ENCODE measurements around the gene RAPGEF2.

The RAPGEF2 gene

GRCh38 chr4:159379836-159380235, 277.0 kb downstream of the RAPGEF2 start:
- no peak for DNase-seq

- no peak for DNase-seq
Measured at GRCh38 chr4:159382856-159383561, 280.1 kb downstream of the RAPGEF2 start.

DNA sequence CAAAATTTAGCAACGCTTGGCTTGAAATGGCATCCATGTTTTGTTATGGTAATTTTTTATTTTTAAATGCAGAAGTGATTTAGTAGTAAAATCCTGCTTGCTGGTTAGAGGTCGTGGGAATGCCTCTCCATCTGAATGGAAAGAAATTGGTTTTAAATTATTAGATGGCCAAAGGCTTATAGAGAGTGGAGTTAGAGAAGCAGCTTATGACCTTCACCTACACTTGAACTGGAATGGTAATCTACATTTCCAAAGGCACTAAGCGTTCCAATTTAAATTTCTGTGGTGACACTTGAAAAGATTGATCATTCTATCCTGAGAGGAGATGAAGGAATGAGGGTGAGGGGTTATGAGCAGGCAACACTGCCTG, 280.7 kb downstream of the RAPGEF2 start:
- DNase-seq = no peak

DNA sequence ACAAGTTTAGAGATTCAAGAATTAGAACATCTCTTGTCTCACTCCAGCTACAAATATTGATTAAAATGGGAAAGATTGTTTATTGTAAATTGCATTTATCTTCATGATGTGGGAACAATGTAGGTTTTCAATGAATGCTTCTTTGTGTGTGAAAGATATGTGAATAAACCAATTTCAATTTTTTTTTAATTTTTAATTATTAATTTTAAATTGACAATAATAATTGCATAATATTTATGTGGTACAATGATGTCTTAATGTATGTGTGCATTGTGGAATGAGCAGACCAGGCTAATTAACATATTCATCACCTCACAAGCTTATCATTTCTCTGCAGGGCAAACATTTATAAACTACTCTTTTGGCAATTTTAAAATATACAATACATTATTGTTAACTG, 281.1 kb downstream of the RAPGEF2 start:
- DNase-seq = no peak

DNA sequence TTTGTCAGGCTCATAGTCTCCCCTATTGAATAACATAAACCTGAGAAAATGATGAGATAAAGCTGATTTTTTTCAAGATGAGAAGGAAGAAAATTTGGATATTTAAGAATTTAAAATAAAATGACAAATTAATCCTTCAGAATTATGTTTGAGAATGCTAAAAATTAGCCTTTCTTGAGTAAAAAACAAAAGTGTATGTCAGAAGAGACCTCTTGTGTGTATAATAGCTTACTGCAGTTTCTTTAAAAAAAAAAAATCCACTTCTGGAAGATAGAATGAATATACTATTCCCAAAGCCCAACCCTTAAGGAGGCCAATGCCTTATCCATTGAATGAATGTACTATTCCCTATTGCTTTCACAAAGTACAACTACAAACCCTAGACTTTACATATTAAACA, 281.8 kb downstream of the RAPGEF2 start:
- no peak for DNase-seq

GRCh38 chr4:159386620-159387019, 283.7 kb downstream of the RAPGEF2 start:
- no peak for DNase-seq

GRCh38 chr4:159389756-159390155, 286.9 kb downstream of the RAPGEF2 start:
- no peak for DNase-seq

- DNase-seq = no peak
Measured at GRCh38 chr4:159390648-159391047, 287.8 kb downstream of the RAPGEF2 start.

DNA sequence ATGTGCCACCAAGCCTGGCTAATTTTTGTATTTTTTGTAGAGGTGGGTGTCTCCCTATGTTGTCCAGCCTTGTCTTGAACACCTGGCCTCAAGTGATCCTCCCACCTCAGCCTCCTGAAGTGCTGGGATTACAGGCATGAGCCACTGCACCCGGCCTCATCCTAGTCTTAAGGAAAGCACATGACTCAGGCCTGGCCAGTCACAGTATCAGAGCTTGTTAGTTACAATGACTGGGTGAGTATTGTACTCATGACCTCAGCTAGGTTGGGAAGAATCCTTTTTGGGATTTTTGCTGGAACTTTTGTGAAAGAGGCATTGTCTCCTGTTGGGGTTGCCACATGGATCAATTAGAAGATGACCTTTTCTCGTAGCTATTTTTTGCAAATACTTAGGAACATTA, 292.8 kb downstream of the RAPGEF2 start:
- no peak for DNase-seq

- no peak for DNase-seq
Measured at GRCh38 chr4:159396151-159396550, 293.3 kb downstream of the RAPGEF2 start.

DNA sequence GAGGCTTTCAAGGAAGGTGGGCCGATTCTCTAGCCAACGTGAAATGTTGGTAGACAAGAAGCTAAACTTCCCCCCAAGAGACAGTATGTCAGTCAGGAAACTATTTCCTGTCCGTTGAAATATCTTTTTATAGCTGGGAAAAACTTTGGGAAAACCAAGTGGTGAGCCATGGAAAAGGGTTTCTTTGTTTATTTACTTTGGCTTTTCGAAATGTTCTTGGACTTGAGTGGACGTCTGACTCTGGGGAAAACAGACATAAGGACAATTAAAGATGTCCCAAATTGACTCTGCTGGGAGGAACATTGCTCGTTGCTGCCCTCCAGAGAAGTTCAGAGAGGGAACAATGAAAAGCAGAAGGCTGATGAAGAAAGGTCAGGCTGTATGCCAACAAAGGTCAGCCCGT, 295.4 kb downstream of the RAPGEF2 start:
- DNase-seq = no peak

DNA sequence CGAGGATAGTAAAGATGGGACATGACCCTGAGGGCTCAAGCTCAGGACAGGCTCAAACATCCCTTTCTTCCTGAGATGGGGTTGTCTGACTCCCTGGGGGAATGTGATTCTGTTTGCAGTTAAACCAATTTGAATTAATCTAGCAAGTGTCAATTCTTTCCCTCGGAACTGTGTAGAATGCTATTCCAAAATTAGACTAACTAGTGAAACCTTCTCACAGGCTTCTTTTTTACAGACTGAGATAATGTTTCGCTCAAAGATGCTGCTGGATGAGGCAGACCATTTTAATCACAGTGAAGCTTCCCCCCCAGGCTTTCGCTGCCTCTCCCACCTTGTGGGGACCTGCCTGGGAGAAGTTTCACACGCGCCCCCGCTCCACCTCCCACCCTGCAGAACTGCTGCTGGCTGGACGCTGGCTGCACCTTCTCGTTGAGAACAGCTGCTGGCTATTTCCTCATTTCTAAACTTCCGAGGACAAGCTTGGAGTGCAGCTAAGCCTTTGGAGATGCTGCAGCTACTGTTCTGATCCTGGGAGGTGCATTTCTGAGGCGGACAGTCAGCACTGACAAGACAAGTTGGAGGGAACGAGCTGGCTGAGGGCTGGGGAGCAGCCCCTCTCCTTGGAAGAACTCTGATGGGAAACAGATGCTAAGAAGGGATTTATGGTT, 297.8 kb downstream of the RAPGEF2 start:
- no peak for DNase-seq

DNA sequence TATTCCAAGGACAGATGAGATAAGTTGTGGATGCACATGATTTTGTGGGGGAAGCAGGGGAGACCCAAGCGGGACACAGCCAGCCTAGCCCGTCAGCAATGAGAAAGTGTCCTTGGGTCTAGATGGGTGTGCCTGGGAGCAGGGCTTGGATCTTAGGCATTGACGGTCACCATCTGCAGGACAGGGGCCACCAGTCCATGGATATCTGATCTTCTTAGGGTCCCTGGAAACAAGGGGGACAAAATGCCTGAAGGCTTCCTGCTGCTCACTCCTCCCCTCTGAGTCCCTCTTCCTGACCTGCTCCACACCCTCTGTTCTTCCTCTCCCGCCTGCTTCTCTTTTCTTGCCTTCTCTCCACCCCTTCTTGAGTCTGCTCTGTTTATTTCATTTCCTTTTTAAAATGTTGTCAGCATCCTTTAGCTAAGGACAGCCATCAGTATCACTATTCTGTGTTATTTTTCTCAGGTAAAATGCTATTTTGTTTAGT, 298.4 kb downstream of the RAPGEF2 start:
- DNase-seq = no peak

- no peak for DNase-seq
Measured at GRCh38 chr4:159401791-159402380, 299.0 kb downstream of the RAPGEF2 start.
